ELF-1 (cell line): Measurements from ENCODE around the gene CFAP99.

Source experiments
- DNase-seq: peaks from one replicate; pipeline ENCODE4 v3.0.0-alpha.2; 2016; ENCODE audit warnings: low read depth, low spot score

CFAP99 gene

DNA sequence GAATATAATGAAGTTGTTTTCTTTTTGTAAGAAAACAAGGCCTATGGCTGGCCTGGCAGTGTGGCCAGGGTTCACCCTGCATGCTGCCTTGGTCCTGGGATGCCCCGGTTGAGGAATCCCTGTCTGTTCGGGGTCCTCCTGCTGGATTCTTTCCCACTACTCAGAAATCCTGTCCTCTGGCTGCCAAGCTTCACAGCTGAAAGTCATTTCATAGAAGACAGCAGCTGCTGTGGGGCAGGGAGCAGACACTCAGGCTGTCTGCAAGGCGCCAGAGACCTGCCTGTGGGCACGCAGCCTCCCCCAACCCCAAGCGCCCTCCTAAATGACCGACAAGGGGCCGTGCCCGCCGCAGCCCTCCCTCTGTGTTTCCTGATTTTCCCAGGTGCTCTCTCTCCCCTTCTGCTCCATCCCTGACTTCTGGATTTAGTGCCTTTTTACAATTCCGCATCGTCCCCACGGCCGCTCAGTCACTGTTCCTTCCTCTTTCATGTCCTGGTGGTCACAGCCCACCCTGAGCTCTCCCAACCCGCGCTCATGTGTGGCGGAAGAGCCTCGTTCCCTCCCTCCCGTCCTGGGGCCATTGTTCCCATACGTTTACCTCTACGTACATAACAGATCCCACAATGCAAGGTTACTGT is 27.9 kb upstream of the CFAP99 start:
- DNase-seq, result no peak

DNA sequence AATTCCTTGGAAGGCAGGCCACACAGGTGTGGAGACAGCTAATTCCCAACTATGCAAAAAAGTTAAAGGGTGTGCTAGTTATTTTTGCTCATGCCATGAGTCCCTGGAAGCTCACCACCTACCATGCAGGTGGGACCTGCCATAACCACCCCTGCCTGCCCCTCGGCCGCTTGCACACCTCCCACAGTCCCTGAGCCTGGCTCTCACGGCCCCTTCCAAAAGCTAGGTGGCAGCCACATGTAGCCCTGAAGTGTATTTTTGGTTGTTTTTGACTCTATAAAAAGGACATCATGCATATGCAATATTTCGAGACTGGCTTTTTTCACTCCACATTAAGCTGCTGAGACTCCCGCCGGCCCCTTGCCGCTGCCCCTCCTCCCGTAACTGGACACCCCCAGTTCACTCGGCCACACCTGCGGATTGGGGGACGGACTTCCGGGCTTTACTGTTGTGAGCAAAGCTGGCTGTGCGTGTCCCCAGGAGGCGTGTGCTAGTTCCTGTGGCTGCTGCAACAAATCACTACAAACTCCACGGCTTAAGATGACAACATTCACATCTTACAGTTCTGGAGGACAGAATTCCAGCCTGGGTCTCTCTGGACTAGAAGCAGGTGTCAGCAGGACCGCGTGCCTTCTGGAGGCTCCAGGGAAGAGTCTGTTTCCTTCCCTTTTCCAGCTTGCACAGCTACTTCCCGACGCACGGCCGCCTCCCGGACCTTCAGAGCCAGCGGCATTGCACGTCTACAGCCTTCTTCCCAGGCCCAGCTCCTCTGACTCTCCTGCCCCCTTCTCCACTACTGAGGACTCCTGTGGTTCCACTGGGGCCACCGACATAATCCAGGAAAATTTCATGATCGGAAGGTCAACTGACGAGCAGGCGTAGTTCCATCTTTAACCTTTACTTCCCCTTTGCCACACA is 25.1 kb upstream of the CFAP99 start:
- DNase-seq, result no peak

GRCh38 chr4:2394528-2394927 is 24.2 kb upstream of the CFAP99 start:
- DNase-seq, result no peak

- DNase-seq, result no peak
Observed at GRCh38 chr4:2395038-2395437, 23.7 kb upstream of the CFAP99 start.

DNA sequence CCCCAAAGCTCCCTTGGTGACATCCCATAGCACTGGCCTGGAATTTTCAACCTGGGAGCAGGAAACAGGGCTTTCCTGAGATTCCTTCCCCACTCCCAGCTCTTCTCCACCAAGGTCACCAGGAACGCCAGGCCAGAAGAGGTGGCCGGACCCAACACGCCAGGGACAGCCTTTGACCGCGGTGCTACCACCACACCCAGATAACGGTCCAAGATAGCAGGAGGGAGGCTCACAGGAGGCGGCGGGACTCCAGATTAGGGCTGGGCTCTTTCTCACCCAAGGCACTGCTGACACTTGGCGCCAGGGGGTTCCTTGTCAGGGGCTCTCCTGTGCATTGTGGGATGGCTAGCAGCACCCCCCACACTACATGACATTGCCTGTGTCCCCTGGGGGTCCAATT is 23.2 kb upstream of the CFAP99 start:
- no peak for DNase-seq

DNA sequence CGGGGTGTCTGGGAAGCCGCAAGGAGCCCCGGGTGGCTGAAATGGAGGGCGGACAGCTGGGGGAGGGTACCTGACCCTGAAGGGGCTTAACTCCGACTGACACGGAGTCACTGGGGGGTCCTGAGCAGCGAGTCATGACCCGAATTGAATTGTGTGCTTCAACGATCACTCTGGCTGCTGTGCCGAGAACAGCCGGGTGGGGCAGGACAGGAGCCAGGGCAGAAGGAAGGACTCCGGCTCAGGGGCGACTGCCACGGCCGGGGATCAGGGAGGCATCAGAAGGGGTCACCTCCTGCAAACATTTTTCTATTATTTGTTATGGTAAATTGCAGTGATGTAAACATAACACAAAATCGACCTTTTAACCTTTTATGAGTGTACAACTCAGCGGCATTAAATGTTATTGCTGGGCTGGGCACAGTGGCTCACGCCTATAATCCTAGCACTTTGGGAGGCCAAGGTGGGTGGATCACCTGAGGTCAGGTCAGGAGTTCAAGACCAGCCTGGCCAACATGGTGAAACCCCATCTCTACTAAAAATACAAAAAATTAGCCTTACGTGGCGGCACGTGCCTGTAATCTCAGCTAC is 21.9 kb upstream of the CFAP99 start:
- no peak for DNase-seq

GRCh38 chr4:2397596-2398379 is 21.0 kb upstream of the CFAP99 start:
- DNase-seq, result no peak

- no peak for DNase-seq
Observed at GRCh38 chr4:2399216-2399615, 19.5 kb upstream of the CFAP99 start.

DNA sequence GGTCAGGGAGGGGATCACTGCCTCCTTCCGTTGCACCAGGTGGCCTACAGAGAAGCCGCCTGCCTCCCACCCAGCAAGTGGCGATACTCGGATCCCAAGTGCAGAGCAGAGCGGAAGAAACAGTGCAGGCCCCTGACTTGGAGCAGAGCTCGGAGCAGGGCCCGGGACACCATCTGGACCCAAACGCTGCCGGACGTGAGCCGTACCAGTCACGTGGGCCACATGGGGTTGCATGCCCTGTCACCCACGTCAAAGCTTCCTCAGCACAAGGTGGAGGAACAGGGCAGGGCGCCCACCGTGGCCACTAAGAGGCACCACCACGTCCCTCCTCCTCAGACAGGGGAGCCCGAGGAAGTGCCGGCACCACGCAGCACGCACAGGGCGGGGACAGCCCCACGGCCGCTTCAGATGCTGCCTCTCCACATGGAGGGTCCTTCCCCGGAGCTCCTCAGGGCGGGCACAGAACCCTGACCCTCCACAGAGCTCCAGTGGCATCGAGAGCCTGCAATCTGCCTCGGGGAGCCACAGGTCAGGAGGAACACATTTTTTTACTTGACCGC is 19.0 kb upstream of the CFAP99 start:
- no peak for DNase-seq

DNA sequence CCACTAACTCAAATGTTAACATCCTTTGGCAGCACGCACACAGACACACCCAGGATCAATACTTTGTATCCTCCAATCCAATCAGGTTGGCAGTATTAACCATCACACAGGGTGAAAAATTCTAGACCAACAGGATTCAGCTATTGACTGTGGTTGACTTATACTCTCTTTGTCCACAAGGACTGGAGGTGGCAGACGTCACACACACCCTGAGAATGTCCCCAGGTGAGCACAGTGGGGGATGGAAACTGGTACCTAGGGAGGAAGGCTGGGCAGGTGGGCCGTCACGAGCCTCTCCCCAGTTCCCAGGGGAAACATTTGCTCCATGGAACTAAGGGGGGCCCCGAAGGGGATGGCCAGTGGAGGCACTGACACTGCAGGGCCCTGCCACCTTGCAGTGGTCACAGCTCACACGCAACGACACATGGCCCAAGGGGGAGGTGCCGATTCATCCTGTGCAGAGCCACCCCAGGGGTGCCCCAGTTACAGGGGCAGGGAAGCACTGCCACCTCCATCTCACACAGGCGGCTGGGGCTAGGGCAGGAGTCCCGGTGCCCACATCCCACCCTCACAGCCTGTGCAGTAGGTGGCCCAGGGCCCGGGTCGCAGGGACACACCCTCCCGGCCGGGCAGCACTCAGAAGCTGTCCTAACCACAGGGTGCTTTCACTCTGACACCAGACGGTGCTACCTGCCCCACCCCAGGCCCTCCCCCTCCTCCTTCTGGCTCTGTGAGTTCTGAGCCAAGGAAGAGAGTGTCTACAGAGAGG is 17.7 kb upstream of the CFAP99 start:
- no peak for DNase-seq

DNA sequence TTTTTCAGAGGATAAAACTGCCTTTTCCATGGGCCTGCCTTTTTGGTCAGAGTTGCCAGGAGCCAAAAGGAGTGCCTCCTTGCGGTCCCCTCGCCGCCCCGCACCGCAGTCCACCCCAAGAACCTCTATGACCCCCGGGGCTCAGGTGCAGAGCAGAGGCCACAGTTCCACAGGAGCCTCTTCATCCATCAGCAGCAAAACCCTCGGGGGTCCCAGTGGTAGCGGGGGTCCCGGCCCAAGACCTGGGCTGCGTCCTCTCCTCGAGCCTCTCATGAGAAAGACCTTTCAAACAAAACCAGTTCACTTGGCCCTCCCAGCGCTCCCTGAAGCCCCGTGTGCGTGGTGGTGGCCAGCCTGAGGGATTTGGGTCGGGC is 17.2 kb upstream of the CFAP99 start:
- DNase-seq, result no peak

GRCh38 chr4:2402048-2402842 is 16.5 kb upstream of the CFAP99 start:
- peak; percentile 93 for DNase-seq

GRCh38 chr4:2402941-2403340 is 15.8 kb upstream of the CFAP99 start:
- DNase-seq, result no peak

DNA sequence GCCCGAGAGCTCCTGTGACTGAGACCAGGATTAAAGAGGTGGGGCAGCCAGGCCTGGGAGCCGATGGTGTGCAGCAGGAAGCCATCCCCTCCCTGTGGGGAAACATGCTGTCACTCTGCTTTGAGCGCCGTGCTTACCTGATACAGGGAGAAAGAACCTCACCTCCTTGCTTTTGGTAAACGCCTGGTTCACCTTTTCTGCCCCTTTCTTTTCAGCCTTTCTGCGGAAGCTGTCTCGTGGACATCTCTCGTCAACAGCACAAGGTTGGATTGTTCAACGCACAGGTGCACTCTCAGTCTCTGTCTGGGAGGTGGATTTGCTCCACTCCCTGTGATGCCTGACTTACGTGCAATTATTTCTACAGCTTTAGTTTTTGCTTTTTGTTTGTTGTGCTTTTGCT is 12.3 kb upstream of the CFAP99 start:
- no peak for DNase-seq

GRCh38 chr4:2406920-2407319 is 11.8 kb upstream of the CFAP99 start:
- DNase-seq, result no peak

DNA sequence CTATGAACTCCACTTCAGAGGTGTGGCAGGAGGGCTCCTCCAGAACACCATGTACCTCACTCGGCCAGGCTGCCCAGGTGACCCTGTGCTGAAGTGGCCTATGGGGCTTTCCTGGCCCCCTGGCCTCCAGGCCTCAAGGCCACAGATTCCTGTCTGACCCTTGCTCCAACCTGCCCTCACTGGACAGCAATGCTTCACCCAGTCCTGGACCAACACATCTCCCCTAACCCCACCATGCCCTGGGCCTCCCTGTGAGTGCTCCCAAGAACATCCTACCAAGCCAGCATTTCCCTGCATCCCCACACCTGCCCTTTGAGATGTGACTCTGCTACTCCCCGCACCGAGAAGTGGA is 10.8 kb upstream of the CFAP99 start:
- DNase-seq, result no peak

DNA sequence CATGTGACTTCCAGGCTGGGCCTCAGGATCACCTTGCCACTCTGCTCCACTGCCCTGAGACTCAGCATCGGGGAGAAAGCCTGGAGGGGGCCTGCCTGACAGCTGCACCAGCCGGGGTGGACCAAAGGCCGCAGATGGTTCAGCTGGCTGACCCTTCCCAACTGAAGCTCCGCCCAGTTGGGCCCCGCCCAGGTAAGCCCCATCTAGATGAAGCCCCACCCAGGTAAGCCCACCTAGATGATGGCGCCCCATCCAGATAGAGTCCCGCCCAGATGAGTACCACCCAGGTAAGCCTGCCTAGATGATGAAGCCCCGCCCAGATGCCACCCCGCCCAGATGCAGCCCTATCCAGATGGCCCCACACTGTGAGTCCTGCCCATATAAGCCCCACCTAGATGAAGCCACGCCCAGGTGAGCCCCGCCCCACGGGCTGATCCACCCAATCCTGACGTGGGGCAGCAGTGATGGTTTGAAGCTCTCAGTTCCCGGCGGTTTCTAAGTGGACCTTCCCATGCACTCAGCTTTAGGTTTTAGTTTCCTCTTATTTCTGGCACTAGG is 10.3 kb upstream of the CFAP99 start:
- DNase-seq, result no peak

GRCh38 chr4:2408976-2409375 is 9.8 kb upstream of the CFAP99 start:
- DNase-seq, result no peak

- DNase-seq, result no peak
Observed at GRCh38 chr4:2409381-2409783, 9.4 kb upstream of the CFAP99 start.
